ENCODE results near the gene COL8A1.

The COL8A1 gene

DNA sequence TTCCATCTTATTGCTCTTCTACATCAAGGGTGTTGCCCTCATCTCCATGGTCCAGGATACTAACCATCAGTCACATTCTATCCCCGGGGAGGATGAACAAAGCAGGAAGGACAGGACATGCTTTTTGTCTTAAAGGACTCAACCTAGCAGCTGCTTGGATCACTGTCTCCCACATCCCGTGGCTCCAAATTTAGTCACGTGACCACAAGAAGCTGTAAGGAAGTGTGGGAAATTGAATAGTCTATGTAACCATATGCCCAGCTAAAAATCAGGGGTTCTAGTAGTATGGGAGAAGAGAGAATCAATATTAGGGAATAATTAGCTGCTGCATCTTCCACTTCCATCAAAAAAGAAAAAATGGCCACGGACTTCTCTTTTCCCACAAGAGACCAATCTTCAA lies 161.0 kb downstream of the COL8A1 start:
- TF ChIP-seq, protein P1, sequence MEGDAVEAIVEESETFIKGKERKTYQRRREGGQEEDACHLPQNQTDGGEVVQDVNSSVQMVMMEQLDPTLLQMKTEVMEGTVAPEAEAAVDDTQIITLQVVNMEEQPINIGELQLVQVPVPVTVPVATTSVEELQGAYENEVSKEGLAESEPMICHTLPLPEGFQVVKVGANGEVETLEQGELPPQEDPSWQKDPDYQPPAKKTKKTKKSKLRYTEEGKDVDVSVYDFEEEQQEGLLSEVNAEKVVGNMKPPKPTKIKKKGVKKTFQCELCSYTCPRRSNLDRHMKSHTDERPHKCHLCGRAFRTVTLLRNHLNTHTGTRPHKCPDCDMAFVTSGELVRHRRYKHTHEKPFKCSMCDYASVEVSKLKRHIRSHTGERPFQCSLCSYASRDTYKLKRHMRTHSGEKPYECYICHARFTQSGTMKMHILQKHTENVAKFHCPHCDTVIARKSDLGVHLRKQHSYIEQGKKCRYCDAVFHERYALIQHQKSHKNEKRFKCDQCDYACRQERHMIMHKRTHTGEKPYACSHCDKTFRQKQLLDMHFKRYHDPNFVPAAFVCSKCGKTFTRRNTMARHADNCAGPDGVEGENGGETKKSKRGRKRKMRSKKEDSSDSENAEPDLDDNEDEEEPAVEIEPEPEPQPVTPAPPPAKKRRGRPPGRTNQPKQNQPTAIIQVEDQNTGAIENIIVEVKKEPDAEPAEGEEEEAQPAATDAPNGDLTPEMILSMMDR (IDR thresholded peaks at IDR 0.05; ENCODE audit: insufficient read depth, low read length, poor library complexity, severe bottlenecking): no peak
- TF ChIP-seq EZH2phosphoT487 (conservative IDR thresholded peaks at IDR 0.05; ENCODE audit: low read length): no peak
- Histone ChIP-seq H3K4me2 (ENCODE audit: low read depth, low read length, poor library complexity, severe bottlenecking) (no peak overlapping the region), H3K27me3 (ENCODE audit: low read length) (no peaks in the 10 kb centered on the region), H3K9me3 (ENCODE audit: insufficient read depth, low read length) (no peaks in the 10 kb centered on the region; the same call in 1 of the 2 replicates), H2AFZ (ENCODE audit: low read depth, low read length, severe bottlenecking) (no peak overlapping the region), H4K20me1 (ENCODE audit: low read depth, low read length) (no peaks in the 10 kb centered on the region), H3K9ac (ENCODE audit: low read length) (no peak overlapping the region), H3K36me3 (ENCODE audit: low read length) (no peaks in the 10 kb centered on the region), H3K4me3 (ENCODE audit: insufficient read depth, low read length, poor library complexity, severe bottlenecking) (no peak overlapping the region), H3F3A (ENCODE audit: insufficient read depth) (no peaks in the 10 kb centered on the region), H3K27ac (ENCODE audit: low read depth, low read length) (no peak overlapping the region), H3K79me2 (ENCODE audit: insufficient read depth, low read length) (no peaks in the 10 kb centered on the region), H3K9me2 (replicated peaks; ENCODE audit: insufficient read depth, low read length) (no peaks in the 10 kb centered on the region)

DNA sequence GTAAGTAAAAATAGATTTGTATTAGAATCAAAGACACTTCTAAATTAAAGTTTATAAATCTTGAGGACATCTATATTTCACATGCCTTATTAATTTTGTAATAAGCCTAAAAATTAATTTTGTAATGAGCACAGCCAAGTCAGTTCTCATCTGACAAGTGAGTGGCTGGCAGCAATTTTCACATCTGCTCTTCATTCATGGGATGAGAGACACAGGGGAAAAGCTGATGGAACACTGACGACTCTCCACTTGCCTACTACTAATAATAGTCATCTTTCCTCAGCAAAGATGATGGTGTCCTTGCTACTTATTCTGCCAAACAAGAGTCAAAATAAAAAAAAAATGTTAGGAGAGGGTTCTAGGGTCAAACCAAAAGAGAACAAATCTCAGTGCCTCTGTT lies 164.9 kb downstream of the COL8A1 start:
- no peak for TF ChIP-seq EZH2phosphoT487 (conservative IDR thresholded peaks at IDR 0.05; ENCODE audit: low read length)
- TF ChIP-seq, protein P1 (IDR thresholded peaks at IDR 0.05; ENCODE audit: insufficient read depth, low read length, poor library complexity, severe bottlenecking): no peak
- H3K4me3 ChIP-seq (ENCODE audit: insufficient read depth, low read length, poor library complexity, severe bottlenecking): no peak overlapping the region

DNA sequence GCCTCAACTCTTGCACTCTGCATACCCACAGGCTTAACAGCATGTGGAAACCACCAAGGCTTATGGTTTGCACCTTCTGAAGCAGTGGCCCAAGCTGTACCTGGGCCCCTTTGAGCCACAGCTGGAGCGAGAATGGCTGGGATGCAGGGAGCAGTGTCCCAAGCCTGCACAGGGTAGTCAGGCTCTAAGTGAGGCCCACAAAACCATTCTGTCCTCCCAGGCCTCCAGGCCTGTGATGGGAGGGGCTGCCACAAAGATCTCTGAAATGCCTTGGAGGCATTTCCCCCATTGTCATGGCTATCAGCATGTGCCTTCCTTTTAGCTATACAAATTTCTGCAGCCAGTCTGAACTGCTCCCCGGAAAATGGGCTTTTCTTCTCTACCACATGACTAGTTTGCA lies 166.8 kb downstream of the COL8A1 start:
- Histone ChIP-seq H3K27me3 (ENCODE audit: low read length) (no peaks in the 10 kb centered on the region), H2AFZ (ENCODE audit: low read depth, low read length, severe bottlenecking) (no peak overlapping the region), H3K27ac (ENCODE audit: low read depth, low read length) (no peak overlapping the region), H3K9ac (ENCODE audit: low read length) (no peak overlapping the region), H3K79me2 (ENCODE audit: insufficient read depth, low read length) (no peaks in the 10 kb centered on the region), H3K4me3 (ENCODE audit: insufficient read depth, low read length, poor library complexity, severe bottlenecking) (no peak overlapping the region), H3K9me2 (replicated peaks; ENCODE audit: insufficient read depth, low read length) (no peaks in the 10 kb centered on the region), H3K36me3 (ENCODE audit: low read length) (no peaks in the 10 kb centered on the region), H3K4me2 (ENCODE audit: low read depth, low read length, poor library complexity, severe bottlenecking) (no peak overlapping the region), H4K20me1 (ENCODE audit: low read depth, low read length) (no peaks in the 10 kb centered on the region), H3F3A (ENCODE audit: insufficient read depth) (no peaks in the 10 kb centered on the region), H3K9me3 (ENCODE audit: insufficient read depth, low read length) (peaks cover 22% of the 10 kb centered on the region; the same call in 1 of the 2 replicates)
- TF ChIP-seq EZH2phosphoT487 (conservative IDR thresholded peaks at IDR 0.05; ENCODE audit: low read length): no peak
- TF ChIP-seq, protein P1 (IDR thresholded peaks at IDR 0.05; ENCODE audit: insufficient read depth, low read length, poor library complexity, severe bottlenecking): no peak

More for the DNA sequence above, 164.9 kb downstream of the COL8A1 start:
- Histone ChIP-seq H3K4me2 (ENCODE audit: low read depth, low read length, poor library complexity, severe bottlenecking) (no peak overlapping the region), H3K36me3 (ENCODE audit: low read length) (no peaks in the 10 kb centered on the region), H3K9ac (ENCODE audit: low read length) (no peak overlapping the region), H3K79me2 (ENCODE audit: insufficient read depth, low read length) (no peaks in the 10 kb centered on the region), H4K20me1 (ENCODE audit: low read depth, low read length) (no peaks in the 10 kb centered on the region), H2AFZ (ENCODE audit: low read depth, low read length, severe bottlenecking) (no peak overlapping the region), H3K9me2 (replicated peaks; ENCODE audit: insufficient read depth, low read length) (no peaks in the 10 kb centered on the region), H3F3A (ENCODE audit: insufficient read depth) (no peaks in the 10 kb centered on the region), H3K27me3 (ENCODE audit: low read length) (no peaks in the 10 kb centered on the region), H3K27ac (ENCODE audit: low read depth, low read length) (no peak overlapping the region), H3K9me3 (ENCODE audit: insufficient read depth, low read length) (peaks cover 22% of the 10 kb centered on the region; the same call in 1 of the 2 replicates)

Measured in SU-DHL-6 (cell line).